ENCODE measurements around the gene ABRAXAS1.
"Not testable (repeated sequence)": the region's sequence is repeated elsewhere in the genome, so short reads cannot be mapped to it uniquely, and the experiment has no call there.

ABRAXAS1 gene

DNA sequence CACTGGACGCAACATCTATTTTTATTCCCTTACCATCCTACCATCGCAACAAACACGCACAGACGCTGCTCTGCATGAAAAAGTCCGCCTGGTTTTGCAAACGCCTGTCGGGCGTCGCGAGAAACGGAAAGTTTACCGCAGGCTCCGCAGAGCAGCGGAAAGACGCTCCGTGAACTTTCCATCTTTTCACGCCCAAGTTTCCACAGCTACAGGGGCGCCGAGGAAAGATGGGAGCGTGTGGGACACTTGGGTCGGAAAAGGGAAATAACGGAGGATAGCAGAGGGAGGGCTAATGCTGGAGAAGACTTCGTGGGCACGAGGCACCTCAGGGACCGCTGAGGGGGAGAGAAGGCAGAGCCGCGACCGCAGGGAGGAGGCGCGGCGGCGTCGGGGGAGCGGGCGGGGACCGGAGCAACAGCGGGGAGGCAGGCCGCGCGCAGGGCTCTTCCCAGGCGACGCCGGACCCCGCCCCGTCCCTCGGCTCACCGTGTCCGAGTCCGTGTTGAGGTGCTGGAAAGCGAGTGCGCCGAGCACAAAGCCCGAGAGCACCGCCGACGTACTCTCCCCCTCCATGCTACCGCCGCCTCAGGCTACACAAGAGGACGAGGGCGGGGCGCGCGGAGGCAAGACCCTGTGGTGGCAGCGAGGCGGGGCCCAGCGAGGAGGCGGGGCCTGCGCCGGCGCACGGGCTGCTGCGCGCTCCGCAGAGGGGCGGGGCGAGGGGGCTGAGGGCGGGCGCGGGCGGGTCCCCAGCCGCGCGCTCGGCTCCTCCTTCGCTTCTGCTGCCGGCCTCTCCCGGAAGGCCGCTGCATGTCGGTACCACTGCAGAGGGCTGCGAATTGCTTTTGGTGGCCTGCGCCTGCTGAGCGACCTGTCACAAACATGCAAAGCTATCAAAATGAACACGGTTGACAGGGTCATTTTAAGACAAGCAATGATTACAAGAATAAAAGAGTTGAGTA, at the start of gene ABRAXAS1:
TSS of gene ABRAXAS1 (minus strand) at position 601 of the 962 bp plus-strand sequence. CDS start at position 573, 28 bp downstream.
- DNase-seq: peak; percentile 38

DNA sequence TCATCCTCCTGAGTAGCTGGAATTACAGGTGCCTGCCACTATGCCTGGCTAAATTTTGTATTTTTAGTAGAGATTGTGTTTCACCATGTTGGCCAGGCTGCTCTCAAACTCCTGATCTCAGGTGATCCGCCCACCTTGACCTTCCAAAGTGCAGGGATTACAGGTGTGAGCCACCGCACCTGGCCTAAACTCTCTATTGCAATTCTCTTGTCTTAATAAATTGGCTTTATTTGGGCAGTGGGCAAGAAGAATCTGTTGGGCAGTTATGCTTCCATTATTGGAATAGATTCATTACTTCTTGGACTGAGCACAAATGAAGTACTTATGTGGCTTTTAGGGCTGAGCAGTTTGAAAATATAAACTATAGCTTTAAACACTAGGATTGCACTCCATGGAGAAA, 42.8 kb upstream of the ABRAXAS1 start:
- DNase-seq: no peak

DNA sequence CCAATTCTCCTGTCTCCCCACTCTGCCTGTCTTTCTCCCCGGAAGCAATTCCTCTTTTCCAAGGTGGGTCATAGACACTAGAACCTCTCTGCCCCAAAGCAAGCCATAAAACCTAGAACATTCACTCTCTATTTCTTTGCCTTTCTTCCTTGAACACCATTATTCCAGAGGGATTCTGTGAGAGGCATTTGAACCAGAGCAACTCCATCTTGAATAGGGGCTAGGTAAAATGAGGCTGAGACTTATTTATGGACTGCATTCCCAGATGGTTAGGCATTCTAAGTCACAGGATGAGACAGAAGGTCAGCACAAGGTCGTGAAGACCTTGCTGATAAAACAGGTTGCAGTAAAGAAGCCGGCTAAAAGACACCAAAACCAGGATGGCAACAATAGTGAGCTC, 37.3 kb upstream of the ABRAXAS1 start:
- DNase-seq: no peak

DNA sequence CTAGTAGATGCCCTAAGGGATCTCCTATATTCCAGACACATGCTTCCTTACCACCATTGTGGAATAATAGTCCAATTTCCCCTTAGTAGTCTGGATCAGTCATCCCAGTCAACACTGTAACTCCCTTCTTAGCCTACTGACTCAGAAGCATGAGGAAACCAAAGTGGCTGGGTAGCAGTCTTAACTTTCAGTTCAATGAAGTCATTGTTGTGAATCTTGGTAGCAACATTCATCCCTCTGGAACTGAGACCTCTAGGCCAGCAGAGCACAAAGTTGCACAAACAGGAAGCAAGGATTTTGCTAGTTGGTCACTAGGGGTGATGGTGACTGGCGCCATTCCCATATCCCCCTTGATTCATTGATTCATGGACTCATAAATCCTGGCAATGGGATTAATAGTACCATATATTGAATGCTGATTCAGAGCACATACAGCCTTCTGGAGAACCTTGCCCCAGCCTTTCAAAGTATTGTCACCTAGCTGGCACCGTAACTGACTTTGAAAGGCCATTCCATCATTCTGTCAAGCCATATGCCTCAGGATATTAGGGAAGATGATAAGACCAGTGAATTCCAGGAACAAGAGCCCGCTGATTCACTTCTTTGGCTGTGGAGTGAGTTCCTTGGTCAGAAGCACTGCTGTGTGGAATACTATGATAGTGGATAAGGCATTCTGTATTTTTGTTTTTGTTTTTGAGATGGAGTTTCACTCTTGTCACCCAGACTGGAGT, 31.3 kb upstream of the ABRAXAS1 start:
- no peak for DNase-seq

DNA sequence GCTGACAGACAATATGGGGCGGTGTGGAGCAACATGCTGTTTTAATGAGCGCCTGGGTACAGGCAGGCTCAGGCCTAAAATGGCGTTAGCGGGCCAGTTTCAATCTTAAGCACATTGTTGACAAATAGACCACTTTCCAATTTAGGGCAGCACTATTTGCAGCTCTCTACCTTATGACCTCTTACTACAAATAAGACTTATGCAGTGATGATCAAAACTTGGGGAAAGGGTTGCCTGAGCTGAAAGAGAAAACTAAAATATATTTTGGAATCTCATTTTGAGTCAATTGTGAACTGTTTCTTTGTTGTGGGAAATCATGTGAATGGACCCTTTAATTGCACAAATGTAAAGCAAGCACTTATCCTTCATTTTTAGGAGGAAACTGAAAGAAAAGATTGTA, 25.5 kb upstream of the ABRAXAS1 start:
- DNase-seq: no peak

DNA sequence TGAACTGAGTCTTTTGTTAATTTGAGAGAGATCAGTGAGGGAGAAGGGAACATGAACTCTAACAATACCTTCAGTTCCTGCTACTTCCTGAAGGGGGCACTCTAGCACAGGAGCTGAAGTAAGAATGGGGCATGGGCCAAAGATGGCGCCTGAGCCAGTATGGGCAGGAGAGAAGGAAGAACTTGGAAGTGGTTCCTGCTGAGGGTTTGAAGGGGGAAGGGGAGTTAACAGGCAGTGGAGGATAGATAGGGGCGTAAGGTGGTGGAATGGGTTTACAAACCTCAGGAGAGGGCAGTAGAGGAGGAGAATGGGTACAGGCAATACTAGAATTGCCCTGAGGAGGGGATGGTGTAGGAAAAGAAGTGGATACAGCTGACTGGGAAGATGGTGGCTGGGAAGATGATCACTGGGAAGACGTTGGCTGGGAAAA, 24.3 kb upstream of the ABRAXAS1 start:
- not testable (repeated sequence) for DNase-seq

DNA sequence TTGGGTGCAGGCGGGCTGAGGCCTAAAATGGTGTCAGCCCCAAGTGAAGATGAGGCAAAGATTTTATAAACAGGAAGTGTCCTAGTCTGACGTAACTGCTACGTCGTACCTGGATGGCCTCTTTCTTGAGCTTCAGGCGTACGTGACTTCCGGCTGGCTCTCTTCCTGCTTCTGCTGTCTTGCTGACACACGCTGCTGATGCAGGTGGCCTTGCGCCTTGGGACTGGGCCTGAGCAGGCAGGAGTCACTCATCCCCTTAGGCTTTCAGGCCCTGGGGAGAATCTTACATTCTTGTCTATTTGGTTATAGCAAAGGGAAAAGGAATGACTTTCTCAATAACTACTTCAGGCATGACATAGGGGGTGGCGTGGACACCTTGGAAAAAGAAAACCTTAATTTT, 20.1 kb upstream of the ABRAXAS1 start:
- no peak for DNase-seq

DNA sequence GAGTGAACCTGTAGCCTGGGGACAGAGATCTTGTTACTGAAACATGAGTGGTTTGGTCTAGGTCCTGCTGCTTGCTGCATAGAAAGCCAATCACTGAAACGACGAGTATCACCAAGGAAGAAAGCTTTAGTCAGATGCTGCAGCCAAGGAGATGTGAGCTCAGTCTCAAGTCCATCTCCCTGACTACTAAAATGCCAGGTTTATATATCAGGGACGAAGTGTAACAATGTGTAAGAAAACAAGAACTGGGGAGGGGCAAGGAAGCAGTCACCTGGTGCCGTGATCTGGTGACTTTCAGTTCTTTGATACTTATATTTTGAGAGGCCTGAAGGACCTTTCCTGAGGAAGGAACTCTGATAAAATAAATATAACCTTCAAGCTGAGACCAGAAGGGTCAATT, 19.6 kb upstream of the ABRAXAS1 start:
- no peak for DNase-seq

DNA sequence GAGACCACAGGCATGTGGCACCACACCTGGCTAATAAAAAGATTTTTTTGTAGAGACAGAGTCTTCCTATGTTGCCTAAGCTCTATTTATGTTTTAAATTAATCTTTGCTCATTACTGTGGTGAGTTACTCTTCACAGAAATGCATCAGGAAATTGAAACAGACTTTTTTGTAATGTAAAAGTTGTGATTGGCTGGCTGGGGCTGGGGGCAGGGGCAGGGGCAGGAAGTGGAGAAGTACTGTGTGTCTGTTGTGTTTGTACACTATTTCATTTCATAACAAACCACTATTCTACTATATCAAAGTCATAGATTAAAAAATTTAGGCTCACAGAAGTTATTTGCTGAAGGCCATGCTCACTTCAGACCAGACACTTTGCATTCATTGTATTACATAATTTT, 19.1 kb upstream of the ABRAXAS1 start:
- DNase-seq: no peak

DNA sequence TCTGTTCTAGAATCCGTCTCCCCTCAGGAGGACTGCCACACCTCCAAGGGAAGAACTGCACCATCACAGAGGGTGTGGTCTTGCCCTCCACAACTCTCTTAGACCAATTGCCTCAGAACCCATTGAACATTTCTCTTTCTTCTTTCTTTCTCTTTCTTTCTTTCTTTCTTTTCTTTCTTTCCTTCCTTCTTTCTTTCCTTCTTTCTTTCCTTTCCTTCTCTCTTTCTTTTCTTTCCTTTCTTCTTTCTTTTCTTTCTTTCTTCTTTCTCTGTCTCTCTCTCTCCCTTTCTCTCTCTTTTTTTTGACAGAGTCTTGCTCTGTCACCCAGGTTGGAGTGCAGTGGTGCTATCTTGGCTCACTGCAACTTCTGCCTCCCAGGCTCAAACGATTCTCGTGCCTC, 16.8 kb upstream of the ABRAXAS1 start:
- DNase-seq: not testable (repeated sequence)

DNA sequence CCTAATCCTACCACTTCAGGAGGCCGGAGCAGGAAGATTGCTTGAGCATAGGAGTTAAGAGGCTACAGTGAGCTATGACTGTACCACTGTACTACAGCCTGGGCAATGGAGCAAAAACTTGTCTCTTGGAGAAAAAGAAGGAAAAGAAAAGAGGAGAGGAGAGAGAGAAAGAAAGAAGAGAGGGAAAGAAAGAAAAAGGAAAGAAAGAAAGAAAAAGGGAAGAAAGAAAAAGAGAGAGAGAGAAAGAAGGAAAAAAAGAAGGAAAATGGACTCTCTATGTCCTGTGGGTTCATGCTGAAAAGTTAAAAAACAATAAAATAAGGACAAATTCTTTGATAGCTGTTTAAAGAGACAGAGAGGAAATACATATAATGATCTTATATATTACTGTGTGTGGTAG, 13.3 kb upstream of the ABRAXAS1 start:
- no peak for DNase-seq

DNA sequence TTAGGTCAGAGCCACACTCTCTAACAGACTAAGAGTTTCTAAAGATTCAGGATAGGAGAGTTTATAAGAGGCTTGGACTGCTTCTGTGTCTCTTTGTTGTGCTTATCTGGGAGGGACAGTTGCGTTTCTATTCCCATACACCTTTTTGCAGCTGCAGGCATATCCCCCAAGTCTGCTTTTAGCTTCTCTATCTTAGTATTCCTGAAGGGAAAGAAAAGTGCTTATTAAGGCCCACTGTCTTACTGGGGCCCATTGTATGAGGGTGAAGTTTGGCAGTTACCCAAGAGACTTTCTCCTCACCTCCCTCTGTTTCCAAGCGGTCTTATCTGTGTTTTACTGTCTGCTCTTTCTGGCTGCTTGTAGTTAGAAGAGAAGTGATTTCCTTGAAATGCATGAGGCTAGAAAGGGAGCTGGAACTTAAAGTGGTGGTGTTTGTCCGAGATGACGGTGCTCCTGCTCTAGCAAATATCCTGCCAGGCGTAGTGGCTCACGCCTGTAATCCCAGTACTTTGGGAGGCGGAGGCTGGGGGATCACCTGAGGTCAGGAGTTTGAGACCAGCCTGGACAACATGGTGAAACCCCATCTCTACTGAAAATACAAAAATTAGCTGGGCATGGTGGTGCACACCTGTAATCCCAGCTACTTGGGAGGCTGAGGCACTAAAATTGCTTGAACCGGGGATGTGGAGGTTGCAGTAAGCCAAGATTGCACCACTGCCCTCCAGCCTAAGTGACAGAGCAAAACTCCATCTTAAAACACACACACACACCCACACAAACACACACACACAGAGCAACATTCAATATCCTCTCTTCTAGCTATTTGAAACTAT, 11.4 kb upstream of the ABRAXAS1 start:
- not testable (repeated sequence) for DNase-seq

DNA sequence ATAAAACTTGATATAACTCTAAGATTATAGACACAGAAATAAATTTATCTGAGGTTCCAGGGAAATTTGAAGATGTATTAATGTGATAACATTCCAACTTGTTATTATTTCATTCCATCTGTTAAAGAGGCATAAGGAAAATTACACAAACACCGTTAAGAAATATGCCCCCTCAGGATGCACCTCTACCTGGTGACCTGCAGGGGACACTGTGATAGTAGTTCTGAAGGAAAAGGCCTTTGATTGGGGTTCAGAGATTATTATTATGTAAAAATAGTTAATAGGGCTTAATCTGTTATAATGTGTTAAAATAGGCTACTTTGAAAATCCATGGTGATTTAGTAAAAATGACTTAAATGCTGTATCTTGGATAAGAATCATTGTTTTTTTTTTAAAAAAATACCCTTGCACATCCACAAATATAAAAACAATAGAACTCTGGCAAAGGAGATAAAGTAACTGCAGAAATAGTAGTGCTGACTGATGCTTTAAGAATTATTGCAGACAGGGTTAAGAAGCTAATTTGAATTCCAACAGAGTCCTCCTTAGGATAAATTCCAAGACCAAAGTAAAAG, 6.1 kb upstream of the ABRAXAS1 start:
- no peak for DNase-seq

DNA sequence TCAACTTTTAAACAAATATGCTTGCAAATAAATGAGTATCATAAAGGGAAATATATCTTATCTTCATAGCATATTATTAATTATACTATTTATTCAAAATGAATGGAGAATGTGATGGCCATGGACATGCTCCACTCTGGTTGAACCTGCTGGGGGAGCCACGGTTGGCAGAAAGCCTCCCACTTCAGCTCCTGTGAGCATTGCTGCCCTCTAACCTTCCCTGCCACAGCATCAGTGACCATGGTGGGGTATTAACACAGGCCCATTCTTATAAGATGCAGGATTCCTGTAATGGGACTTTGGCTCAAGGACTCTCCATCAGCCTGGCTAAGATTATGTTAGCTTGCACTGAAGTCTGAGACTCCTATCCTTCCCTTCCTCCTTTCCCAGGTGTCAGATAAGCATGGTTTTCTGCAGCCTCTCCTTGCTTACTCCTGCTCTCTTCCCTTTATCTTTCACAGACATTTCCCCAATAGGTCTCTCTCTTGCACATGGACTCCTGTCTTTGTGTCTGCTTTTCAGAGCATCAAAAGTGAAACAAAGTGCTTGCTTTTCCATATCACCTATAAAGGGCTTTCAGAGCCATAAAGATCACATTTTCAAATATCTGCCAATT, 4.9 kb upstream of the ABRAXAS1 start:
- no peak for DNase-seq

DNA sequence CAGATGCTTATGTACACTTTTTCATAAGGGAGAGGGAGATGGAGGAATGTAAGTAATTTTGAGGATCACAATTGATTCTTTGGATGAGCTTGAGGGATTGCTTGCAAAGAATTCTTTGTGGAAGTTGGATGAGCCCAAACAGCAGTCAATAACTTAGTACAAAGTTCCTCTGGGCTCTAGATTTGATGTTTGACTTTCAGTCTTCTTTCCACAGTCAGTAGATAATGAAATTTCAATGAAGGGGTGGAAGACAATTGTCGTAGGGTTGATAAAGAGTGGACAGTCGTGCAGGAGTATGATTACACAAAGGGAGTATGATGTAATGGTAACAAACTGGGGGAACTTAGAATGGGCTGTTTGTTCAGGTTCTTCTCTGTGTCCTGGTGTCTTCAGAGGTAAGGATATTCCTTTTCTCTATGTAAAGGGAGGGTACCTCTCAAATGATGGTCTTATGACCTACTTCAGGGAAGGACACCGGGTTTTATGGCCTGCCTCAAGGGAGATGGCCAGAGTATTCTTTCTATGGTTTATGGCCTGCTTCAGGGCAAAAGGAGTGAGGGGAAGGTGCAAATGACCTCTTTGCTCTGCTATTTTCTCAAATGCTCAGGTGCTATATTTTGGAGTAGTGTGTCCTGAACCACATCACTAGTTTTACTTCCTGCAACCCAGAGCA, 1.7 kb upstream of the ABRAXAS1 start:
- DNase-seq: no peak

DNA sequence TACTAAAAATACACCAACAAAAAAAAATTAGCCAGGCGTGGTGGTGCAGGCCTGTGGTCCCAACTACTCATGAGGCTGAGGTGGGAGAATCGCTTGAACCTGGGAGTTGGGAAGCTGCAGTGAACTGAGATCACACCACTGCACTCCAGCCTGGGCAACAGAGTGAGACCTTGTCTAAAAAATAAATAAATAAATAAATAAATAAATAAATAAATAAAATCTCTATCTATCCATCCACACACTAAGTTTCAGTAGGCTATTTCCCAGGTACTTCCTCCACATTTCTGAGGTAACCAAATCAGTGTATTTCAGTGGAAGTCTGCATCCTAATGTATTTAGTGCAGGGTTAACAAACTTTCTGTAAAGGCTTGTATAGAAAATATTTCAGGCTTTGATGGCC, 10.9 kb downstream of the ABRAXAS1 start:
- no peak for DNase-seq

DNA sequence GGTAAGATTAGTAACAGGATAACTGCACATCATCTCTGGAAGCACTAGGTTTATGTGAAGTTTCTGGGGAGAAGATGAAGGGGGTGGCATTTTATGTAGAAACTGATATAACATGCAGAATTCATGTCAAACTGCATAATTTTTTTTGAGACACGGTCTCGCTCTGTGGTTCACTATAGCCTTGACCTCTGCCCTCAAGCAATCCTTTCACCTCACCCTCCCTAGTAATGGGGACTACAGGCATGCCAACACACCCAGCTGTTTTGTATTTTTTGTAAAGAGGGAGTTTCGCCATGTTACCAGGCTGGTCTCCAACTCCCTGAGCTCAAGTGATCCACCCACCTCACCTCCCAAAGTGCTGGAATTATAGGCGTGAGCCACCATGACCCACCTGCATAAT, 11.5 kb downstream of the ABRAXAS1 start:
- no peak for DNase-seq

DNA sequence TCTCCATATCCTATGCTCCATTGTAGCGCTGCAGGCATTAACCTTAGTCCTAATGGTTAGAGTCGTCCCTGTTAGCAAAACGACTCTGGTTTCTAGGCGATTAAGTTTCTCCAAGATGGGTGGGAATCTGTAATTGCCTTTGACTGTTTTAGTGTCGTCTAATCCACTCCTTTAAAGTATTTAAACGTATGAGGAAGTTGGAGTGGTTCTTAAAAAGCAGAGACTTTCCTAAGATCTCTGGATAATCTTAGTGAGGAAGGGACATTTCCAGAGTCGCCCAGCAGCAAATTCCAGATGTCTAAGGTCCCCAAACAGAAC, 28.8 kb downstream of the ABRAXAS1 start:
- DNase-seq: no peak

DNA sequence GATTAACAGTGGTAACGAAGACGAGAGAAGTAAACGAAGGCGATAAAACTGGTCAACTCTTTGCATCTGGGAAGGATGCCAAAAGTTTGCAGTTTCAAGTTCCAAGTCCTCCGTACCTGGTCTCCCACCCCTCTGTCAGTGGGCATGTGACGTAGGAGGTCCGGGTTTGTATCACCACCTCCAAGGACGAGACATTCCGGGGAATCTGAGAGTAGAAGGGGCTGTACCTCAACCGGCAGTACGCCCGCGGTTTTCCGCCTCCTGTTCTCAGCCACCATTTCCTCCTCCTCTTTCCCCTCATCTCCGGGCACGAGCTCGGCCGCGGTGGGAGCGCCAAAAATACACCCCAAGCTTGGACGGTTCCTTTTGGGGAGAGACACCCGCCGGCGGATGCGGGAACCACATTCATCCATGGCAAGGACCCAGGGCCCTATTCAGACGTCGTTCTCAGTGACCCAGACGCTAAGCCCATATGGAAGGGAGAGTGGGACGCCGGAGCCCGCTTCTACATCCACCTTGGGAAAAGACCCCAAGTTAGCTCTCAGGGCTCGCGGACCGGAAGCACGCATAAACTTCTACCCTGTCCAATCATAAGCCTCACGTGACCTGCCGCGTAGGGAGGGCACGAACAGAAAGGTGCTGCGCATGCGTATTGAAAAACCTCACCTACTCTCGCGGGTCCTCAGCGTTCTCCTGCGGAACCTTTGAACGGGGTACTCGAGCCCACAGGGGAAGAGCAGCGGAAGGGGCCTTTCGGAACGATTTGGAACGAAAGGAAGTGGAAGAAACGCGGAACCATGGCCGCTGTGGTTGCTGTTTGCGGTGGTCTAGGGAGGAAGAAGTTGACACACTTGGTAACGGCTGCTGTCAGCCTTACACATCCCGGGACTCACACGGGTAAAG, 29.4 kb downstream of the ABRAXAS1 start, which contains the start of the genes HELQ and MRPS18C:
TSS of gene HELQ (minus strand) at position 543 of the 903 bp plus-strand sequence. CDS start at position 413, 130 bp downstream.
TSS of gene MRPS18C (plus strand) at position 778 of the 903 bp plus-strand sequence. CDS start at position 798, 20 bp downstream.
- DNase-seq: peak; percentile 15

DNA sequence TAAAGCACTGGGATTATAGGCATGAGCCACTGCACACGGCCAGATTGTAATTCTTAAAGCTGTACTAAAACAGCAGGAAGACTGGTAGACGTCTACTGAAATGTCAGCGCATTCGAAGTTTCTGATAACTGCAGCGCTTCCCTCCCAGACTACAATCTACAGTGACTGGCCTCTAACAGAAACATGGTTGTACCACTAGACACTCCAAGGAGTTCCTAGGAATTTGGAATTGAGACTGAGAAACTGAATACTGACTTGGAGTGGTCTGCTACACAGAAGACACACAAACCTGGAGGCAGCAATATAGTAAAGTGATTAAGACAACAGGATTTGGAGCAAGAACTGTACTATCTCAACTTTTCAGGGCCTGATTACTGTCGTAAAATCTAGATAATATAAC, 30.2 kb downstream of the ABRAXAS1 start:
- DNase-seq: no peak
